Superior temporal gyrus (tissue), 1 donor: ENCODE results near the gene AHSA1.

Experiments
- DNase-seq: peaks from one replicate; pipeline ENCODE4 v3.0.0-alpha.2; 2016; ENCODE audit errors: extremely low spot score

AHSA1 gene

DNA sequence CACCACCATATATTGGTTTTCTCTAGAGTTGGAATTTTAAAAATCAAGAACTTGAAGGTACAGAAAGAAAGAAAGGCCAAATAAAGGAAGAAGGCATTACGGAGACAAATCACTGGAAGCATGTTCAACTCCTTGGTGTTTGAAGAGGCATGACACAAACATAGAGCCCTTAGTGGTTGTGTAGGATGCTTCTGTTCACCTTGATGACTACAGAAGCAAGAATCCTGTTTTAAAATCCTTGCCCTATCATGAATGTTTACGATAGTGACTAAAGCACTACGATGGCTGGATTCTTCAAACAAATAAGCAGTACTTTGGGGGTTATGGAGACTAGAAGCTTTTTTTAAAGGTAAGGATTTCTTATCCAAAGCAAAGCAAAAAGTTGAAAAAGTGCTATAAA lies 51.0 kb downstream of the AHSA1 start:
- DNase-seq: no peak

DNA sequence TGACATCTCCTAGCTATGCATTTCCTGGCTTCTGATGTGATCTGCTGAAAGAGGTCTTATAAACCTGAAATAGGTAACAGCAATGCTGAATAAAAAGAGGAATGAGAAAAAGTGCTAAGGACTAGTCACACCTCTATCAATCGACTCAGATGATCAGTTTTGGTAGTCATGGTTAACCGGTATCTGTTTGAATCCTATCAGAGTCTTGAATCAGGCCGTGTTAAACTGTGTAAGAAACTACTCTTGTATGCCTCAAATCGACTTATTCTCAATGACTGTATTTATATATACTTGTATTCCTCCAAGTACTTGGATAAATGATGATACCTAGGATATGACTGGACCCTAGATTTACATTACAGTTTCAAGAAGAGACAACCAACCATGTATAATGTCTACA lies 51.5 kb downstream of the AHSA1 start:
- no peak for DNase-seq

DNA sequence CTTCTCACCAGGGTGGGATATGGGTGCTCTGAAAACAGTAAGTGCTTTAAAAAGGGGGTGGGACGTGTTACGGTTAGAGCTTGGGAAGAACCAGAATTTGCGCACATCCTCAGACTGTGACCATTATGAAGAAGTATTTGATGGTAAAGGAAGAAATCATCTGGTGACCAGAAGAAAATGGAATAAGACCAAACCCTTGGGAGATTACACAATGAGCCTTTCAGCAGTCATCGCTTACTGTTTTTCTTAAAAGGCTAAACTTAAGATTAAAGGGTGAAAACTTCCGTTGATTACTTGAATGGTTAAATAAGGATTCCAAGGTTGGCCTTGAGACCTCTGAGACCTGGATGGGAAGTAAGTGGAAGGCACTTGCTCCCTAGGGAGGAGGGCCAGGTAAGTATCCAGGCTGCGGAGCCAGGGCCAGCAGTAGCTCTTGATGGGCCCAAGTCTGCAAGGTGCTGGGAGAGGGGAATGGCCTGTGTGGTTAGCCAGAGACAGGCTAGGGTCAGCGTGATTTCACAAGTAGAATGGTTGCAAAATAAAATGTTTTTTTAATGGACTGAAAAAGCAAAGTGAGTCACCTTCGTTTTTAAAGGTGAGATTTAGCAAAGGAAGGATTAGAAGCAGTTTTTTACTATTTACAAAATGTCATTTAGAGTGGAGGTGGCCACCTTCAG lies 53.7 kb downstream of the AHSA1 start:
- DNase-seq: no peak

DNA sequence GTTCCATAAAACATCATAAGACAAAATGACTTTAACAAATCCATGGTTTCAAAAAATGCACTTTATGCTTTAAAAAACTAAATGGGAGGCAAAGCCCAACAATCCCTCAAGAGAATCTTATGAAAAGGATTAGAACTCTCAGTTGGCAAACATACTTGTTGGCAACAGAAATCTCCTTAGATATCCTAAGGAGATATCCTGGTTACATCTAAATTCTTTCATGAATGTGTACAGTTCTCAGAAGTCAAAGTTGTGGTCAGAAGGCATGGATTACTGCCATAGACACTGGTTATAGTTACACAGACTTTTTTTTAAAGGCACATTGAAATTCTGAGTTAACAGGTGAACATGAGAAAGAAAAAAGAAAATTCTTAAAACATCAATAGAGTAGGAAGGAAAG lies 58.2 kb downstream of the AHSA1 start:
- no peak for DNase-seq
